A204.1 (cell line): ENCODE measurements around the gene IKZF2.
"Not testable (repeated sequence)": the region's sequence is repeated elsewhere in the genome, so short reads cannot be mapped to it uniquely, and the experiment has no call there.

Experiments
- FAIRE-seq: peaks from 2 replicates; lab custom pipeline; 2012; peaks lifted over from hg19 to GRCh38; lab: Jason Lieb, UNC

The IKZF2 gene

GRCh38 chr2:213032607-213033006, 118.8 kb downstream of the IKZF2 start:
- no peak for FAIRE-seq

GRCh38 chr2:213022987-213023386, 128.4 kb downstream of the IKZF2 start:
- FAIRE-seq: no peak

DNA sequence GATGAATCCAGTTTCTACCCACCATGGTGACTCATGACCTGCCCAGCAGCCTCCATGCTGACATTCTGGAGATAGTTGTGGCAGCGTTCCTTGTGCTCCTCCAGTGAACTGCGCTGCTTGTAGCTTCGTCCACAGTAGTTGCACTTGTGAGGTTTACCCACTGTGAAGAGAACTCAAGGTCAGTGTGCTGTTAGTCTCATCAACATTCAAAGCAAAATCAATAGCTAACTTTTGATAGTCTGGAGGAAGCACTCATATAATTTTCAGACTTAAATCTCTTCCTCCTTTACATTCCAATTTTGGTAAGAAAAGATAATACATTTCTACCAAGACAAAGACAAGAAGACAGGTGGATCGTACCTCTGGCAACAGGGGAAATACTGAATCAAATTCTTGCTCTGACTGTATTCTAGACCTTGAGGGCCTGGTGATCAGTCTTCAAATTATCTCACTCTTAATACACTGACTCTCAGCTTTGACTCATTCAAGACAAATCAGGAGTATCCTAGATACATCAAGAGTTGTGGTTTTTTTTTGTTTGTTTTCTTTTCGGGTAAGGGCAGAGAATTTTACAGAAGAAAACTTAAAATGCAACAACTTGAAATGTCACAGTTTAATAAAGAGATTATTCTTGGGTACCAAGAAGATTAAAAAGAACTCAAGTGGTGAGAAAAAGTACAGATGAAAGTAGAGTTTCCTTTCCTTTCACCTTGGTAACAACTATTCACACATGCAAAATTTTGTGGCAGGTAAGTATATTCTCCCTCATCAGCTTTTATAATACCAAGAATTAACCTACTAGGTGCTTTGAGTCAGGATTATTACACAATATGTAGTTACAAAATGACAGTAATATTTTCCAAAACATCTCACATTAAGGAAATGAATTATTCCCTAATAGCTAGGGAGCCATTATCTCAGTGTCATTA, 129.2 kb downstream of the IKZF2 start:
- FAIRE-seq: no peak

- FAIRE-seq: not testable (repeated sequence)
Measured at GRCh38 chr2:213020913-213021312, 130.5 kb downstream of the IKZF2 start.

GRCh38 chr2:213020268-213020667, 131.1 kb downstream of the IKZF2 start:
- no peak for FAIRE-seq

- FAIRE-seq: no peak
Measured at GRCh38 chr2:213019368-213019767, 132.0 kb downstream of the IKZF2 start.

- no peak for FAIRE-seq
Measured at GRCh38 chr2:213018340-213018901, 133.0 kb downstream of the IKZF2 start.

- FAIRE-seq: no peak
Measured at GRCh38 chr2:213017404-213017803, 134.0 kb downstream of the IKZF2 start.

GRCh38 chr2:213016984-213017351, 134.4 kb downstream of the IKZF2 start:
- no peak for FAIRE-seq

- FAIRE-seq: no peak
Measured at GRCh38 chr2:213016166-213016983, 135.0 kb downstream of the IKZF2 start.

GRCh38 chr2:213015387-213016165, 135.8 kb downstream of the IKZF2 start:
- FAIRE-seq: no peak

DNA sequence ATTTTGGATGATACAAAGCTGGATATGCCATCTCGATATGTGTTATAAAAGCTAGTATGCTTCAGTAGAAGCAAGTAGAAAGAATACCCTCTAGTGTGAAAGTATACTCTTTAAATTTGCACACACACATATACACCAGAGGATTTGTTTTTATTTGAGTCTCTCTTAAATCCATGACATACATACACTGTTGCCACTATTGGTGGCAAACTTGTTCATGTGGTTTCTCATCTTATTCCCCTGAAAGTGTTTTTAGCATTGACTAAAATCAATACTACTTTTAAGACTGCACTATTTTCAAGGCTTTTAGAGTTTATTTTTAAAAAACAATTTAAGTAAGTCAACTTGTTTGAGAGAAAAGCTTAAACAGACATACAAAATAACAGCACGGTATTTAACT, 137.4 kb downstream of the IKZF2 start:
- no peak for FAIRE-seq

DNA sequence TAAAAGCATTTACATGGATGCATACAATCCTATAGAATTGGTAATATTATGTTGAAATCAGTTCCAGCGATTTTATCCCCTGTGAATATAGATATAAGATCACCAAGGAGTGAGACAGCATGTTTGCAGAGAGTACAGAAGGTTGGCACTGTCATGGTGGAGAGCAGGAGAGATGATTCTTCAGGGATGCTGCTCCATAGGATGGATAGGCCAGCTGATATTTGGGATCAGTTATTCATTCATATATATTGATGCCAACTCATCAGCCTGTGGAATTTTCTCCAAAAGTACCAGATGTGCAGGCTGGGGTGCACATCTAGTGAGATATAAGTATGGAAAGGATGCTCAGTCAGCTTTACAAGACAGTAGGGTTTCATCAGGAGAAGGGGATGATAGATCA, 139.9 kb downstream of the IKZF2 start:
- FAIRE-seq: no peak

GRCh38 chr2:213010106-213010779, 141.2 kb downstream of the IKZF2 start:
- no peak for FAIRE-seq

DNA sequence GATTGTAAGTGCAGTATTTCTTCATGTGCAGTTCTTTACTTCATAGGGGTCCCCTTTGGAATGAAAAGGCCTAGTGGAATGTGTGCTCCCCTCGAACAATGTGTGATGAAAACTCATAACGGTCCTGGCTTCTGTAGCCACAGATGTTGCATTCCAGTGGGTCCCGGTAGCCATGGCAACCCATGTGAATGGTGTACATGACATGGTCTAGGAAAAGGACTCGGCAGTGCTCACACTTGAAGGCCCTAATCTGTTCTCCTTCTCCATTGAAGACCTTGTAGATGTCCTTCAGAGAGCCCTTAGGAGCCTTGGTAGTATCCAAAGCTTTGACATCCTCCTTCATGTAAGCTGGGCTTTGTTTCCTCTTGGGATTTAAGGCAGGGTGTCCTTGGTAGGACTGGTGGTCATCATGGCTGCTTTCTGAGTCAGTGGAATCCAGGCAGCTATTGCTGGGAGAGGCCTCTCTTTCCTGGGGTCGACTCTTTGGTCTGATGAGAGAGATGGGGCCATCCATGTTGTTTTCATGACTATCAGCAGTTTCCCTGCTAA, 144.0 kb downstream of the IKZF2 start:
- no peak for FAIRE-seq

GRCh38 chr2:213004197-213004821, 147.1 kb downstream of the IKZF2 start:
- FAIRE-seq: no peak

DNA sequence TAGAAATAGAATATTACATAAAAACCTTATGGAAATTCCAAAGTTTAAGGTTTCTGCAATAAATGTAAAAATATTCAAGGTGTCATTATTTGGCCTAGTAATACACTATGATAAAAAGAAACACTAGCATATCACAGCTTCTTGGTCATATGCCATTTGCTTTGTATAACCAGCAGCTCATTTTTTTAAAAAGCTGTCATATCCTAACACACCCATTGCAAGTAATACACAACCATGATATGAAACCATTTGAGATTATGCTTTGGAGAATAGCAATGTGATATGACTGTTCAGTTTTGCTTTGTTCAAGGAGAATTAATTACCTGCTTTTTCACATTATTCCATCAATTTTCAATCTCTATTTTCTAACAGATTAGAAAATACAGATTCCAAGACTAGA, 149.0 kb downstream of the IKZF2 start:
- FAIRE-seq: no peak

DNA sequence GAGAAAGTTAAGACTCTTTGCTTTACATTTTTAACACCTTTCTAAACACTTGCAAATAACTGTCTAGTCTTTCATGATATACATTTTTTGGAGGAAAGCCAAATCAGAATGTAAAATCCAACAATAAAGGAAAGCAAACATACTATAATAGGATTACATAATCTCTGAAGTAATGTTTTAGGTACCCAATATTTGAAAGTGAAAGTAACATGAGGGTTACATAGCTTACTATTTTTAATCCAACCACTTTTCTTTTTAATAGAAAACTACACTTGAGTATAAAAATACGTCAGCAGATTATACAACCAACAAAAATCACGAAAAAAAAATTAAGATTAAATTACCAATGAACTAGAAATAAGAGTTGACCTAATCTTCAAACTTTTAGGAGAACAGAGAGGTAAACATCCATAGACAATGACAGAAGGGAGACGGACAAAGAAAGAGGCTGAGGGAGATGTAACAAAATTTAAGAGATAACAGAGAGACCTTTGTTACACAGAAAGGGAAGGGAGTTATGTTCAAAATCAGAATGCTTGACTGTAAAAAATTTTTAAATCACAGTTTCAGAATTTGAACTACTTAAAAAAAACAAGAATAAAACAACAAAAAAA, 150.0 kb downstream of the IKZF2 start:
- no peak for FAIRE-seq

DNA sequence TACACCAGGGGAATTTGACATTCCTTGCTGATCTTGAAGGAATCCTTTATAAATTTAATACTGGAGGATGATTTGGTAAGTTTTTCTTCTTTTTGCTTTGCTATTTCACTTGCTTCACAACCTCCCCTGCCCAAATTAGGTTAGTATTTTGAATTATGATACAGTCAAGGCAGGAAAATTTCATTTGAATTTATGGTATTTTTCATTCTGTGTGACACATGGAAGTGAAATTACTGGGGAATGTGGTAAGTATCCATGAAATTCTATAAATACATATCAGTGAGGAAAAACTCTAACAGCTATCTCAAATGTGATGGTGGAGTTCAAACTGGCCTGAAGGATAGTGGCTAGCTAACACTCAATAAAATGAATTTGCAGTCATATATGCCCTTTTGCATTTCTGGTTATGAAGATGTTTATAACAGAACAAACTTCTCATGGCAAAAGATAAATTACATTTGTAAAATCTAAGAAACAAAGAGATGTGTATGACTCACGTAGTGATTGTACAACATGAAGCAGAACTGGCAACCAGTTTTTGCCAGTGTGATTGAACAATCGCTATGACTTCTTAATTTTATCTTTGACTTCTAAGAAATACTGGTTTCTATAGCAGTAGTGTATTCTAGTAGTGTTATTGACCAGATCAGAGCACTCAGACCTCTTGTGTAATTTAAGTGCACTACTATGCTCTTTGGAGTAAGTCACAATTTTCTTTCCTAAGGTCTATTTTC, 152.6 kb downstream of the IKZF2 start:
- no peak for FAIRE-seq
